Tibial nerve (tissue), 4 donors: Measurements from ENCODE around the gene MAN1A2.

Source experiments
- EP300 ChIP-seq, 2 donors: sonication (generic); formaldehyde crosslinking; IDR thresholded peaks; one replicate each; pipeline ENCODE4 v1.6.1; 2017; ENCODE audit warnings: antibody characterized with exemption in 2 of 2, mild to moderate bottlenecking in 1 of 2
- TF ChIP-seq, protein P1 (sequence below), 5 experiments: fragments of 200-600 bp in 3 of 5; fragments of 450-650 bp in 2 of 5; sonication (generic) in 3 of 5; IDR thresholded peaks; one replicate each; pipeline ENCODE4 v1.5.1; 2016 to 2019; ENCODE audit warnings: antibody characterized with exemption in 5 of 5, mild to moderate bottlenecking in 3 of 5, moderate library complexity in 2 of 5

DNA sequence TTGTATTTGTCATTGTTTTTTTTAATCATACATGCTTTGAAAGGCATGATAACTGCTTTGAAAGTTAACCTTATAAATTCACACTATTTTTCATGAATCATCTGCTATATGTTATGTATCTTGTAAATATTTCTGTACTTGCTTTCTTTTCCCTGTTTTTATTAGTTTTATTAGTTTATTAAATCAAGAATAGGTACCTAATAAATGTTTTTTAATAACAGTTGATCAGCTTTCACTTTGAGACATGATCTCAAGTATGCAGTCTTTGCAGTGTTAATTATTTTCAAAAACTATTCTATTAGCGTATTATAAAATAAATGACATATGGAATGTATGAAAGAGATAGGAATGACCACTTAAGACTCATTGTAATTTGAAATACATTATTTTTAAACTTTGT lies 127.8 kb downstream of the MAN1A2 start:
- TF ChIP-seq, protein P1, sequence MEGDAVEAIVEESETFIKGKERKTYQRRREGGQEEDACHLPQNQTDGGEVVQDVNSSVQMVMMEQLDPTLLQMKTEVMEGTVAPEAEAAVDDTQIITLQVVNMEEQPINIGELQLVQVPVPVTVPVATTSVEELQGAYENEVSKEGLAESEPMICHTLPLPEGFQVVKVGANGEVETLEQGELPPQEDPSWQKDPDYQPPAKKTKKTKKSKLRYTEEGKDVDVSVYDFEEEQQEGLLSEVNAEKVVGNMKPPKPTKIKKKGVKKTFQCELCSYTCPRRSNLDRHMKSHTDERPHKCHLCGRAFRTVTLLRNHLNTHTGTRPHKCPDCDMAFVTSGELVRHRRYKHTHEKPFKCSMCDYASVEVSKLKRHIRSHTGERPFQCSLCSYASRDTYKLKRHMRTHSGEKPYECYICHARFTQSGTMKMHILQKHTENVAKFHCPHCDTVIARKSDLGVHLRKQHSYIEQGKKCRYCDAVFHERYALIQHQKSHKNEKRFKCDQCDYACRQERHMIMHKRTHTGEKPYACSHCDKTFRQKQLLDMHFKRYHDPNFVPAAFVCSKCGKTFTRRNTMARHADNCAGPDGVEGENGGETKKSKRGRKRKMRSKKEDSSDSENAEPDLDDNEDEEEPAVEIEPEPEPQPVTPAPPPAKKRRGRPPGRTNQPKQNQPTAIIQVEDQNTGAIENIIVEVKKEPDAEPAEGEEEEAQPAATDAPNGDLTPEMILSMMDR (IDR thresholded peaks at IDR 0.05), result no peak
- TF ChIP-seq EP300 (IDR thresholded peaks at IDR 0.05), result no peak
